WERI-Rb-1 (cell line): ENCODE data around the gene OARD1.

Source experiments
- DNase-seq: peaks from one replicate; pipeline ENCODE4 v3.0.0-alpha.2; 2020
- H3K27ac ChIP-seq: fragments of 250-450 bp; sonication (Bioruptor Pico); 2 replicates; pipeline ENCODE4 v1.5.1; 2020; ENCODE audit warnings: mild to moderate bottlenecking, moderate library complexity
- H3K27me3 ChIP-seq: fragments of 250-450 bp; sonication (Bioruptor Pico); 2 replicates; pipeline ENCODE4 v1.5.1; 2021; ENCODE audit warnings: mild to moderate bottlenecking, low read depth, moderate library complexity; ENCODE audit not compliant: insufficient read depth, severe bottlenecking
- H3K36me3 ChIP-seq: fragments of 250-450 bp; sonication (Bioruptor Pico); 2 replicates; pipeline ENCODE4 v1.5.1; 2020; ENCODE audit warnings: mild to moderate bottlenecking, moderate library complexity
- H3K4me3 ChIP-seq: 2 replicates; pipeline ENCODE4 v1.5.1; 2011; ENCODE audit warnings: low read depth, mild to moderate bottlenecking, control low read depth, low read length
- H3K9me3 ChIP-seq: fragments of 250-450 bp; sonication (Bioruptor Pico); 2 replicates; pipeline ENCODE4 v1.5.1; 2021; ENCODE audit warnings: mild to moderate bottlenecking, moderate library complexity; ENCODE audit not compliant: severe bottlenecking
- TF ChIP-seq, protein P1 (sequence below): IDR thresholded peaks from 2 replicates; pipeline ENCODE4 v1.5.1; 2011; ENCODE audit warnings: low read depth, mild to moderate bottlenecking, control low read depth, inconsistent platforms, low read length

OARD1 gene

DNA sequence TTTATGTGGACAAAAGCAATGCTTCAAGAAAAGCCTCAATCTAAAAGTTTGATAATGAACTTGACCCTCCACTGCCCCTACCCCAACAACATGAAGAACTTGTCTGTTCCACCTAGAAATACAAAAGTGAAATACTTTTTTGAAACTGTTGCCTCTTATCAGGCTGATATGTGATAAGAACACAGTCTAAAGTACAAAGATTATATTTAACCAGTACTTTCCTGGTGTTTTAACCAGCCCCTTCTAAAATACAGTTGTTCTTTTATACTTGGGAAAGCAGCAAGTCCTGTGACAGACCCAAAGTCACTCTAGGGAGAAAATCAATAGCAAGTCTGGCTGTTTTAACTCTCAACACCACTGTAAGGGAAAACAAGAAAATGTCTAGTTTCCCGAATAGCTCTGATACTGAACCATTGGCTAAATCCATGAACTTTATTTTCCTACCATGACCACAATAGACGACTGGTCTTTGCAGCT, 6.6 kb downstream of the OARD1 start:
- no peak for DNase-seq
- no peaks in the 10 kb centered on the region for H3K9me3 ChIP-seq
- H3K27ac ChIP-seq, result no peak overlapping the region
- H3K36me3 ChIP-seq, result peaks cover 51% of the 10 kb centered on the region
- no peaks in the 10 kb centered on the region for H3K27me3 ChIP-seq
- TF ChIP-seq, protein P1, sequence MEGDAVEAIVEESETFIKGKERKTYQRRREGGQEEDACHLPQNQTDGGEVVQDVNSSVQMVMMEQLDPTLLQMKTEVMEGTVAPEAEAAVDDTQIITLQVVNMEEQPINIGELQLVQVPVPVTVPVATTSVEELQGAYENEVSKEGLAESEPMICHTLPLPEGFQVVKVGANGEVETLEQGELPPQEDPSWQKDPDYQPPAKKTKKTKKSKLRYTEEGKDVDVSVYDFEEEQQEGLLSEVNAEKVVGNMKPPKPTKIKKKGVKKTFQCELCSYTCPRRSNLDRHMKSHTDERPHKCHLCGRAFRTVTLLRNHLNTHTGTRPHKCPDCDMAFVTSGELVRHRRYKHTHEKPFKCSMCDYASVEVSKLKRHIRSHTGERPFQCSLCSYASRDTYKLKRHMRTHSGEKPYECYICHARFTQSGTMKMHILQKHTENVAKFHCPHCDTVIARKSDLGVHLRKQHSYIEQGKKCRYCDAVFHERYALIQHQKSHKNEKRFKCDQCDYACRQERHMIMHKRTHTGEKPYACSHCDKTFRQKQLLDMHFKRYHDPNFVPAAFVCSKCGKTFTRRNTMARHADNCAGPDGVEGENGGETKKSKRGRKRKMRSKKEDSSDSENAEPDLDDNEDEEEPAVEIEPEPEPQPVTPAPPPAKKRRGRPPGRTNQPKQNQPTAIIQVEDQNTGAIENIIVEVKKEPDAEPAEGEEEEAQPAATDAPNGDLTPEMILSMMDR, result no peak
- H3K4me3 ChIP-seq, result no peak overlapping the region

DNA sequence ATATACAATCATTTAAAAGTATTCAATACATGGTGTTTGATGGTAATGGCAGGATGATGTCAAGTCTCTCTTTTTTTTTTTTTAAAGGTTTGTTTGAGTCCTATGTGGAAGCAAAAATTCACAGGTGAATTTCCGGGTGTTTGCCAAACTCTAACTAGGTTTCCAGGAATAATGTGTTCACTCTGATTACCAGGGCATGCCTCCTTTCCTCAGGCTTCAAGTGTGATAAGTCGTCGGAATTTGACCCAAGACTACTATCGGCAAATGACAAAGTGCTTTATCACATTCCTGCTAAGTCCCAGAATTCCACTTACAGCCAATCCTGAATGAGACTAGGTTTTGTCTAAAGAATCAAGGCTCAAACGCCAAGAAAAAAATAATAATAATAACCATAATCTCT, 7.3 kb downstream of the OARD1 start:
- TF ChIP-seq, protein P1, result no peak
- Histone ChIP-seq H3K9me3 (no peaks in the 10 kb centered on the region), H3K27me3 (no peaks in the 10 kb centered on the region), H3K27ac (no peak overlapping the region), H3K4me3 (no peak overlapping the region), H3K36me3 (peaks cover 51% of the 10 kb centered on the region)
- no peak for DNase-seq

DNA sequence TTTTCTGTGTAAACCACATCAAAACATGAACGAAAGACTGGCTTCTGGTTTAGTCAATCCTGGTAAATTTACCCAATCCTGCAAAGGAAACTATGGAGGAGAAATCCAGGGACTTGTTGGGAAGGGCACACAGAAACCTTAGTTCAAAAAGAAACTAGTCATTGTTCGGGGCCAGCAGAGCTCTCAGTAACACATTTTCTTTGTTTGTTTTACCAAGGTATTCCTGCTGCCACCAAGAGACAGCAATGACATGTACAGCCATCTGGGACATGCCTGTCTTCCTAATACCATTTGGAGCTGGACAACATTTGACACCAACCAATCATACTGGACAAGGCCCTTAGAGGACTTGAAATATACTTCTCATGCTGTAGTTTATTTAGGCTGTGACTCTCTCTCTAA, 8.3 kb downstream of the OARD1 start:
- no peak for DNase-seq
- Histone ChIP-seq H3K9me3 (no peaks in the 10 kb centered on the region), H3K36me3 (peaks cover 51% of the 10 kb centered on the region), H3K4me3 (no peak overlapping the region), H3K27me3 (no peaks in the 10 kb centered on the region), H3K27ac (no peak overlapping the region)
- TF ChIP-seq, protein P1, result no peak

DNA sequence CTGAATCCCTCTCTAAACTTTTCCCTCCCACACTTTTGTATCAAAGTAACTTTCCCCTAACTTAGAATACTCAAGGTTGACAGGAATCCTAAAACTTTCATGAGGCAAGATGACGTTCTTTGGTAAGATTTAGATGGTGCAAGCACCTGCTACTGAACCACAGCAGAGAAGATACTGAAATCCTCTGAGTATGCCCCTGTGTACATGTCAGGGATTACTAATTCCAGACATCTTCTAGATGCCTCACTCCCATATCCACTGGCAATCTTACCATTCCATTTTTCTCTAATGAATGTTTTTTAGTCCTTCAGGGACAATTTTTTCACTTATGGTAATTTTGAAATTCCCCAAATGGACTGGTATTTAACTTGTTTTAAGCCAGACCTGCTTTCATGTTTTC, 10.1 kb downstream of the OARD1 start:
- H3K27me3 ChIP-seq, result no peaks in the 10 kb centered on the region
- DNase-seq, result no peak
- TF ChIP-seq, protein P1, result no peak
- no peaks in the 10 kb centered on the region for H3K9me3 ChIP-seq
- H3K4me3 ChIP-seq, result no peak overlapping the region
- no peak overlapping the region for H3K27ac ChIP-seq
- H3K36me3 ChIP-seq, result peaks cover 46% of the 10 kb centered on the region

DNA sequence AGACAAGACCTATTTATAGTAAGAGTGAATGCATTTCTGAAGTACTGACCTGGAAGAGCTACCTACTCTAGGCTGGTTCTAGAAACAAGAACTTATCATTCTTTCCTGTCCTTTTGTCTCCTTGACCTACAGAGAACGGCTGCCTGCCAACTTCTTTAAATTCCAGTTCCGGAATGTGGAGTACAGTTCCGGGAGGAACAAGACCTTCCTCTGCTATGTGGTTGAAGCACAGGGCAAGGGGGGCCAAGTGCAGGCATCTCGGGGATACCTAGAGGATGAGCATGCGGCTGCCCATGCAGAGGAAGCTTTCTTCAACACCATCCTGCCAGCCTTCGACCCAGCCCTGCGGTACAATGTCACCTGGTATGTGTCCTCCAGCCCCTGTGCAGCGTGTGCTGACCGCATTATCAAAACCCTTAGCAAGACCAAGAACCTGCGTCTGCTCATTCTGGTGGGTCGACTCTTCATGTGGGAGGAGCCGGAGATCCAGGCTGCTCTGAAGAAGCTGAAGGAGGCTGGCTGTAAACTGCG, 10.9 kb downstream of the OARD1 start:
- TF ChIP-seq, protein P1, result no peak
- Histone ChIP-seq H3K27me3 (no peaks in the 10 kb centered on the region), H3K4me3 (no peak overlapping the region), H3K27ac (no peak overlapping the region), H3K9me3 (no peaks in the 10 kb centered on the region), H3K36me3 (peaks cover 45% of the 10 kb centered on the region)
- no peak for DNase-seq

DNA sequence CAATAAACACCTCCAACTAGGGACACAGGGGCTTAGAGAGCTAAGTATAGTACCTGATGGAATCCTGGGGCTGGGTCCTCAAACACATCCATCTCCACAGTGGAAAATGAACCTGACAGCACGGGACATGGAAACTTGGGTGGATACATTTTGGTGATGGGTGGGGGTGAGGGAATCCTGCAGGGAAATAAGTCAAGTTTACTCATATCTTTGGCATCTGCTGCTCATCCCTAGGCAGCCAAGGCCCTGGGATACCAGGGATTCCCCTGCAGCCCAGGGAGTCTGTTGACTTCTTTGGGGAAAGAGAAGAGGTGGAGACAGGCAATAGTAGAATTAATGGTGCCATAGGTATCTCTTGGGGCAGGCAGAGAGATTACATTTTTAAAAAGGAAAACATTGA, 12.6 kb downstream of the OARD1 start:
- Histone ChIP-seq H3K9me3 (no peaks in the 10 kb centered on the region), H3K4me3 (no peak overlapping the region), H3K27me3 (no peaks in the 10 kb centered on the region), H3K27ac (no peak overlapping the region), H3K36me3 (peaks cover 31% of the 10 kb centered on the region)
- no peak for DNase-seq
- TF ChIP-seq, protein P1, result no peak
